ENCODE measurements around the gene VDAC2.

Gene VDAC2

GRCh38 chr10:75231672-75232581 is 21.3 kb downstream of the VDAC2 start:
- no peak for DNase-seq

- no peak for DNase-seq
These were observed 22.9 kb downstream of the VDAC2 start for GRCh38 chr10:75233444-75234016.

GRCh38 chr10:75234017-75234682 is 23.6 kb downstream of the VDAC2 start:
- DNase-seq = peak in 1 of 2 experiments; percentile 24

GRCh38 chr10:75234683-75235374 is 24.2 kb downstream of the VDAC2 start:
- no peak for DNase-seq

- peak; percentile 40 to 89 for DNase-seq
These were observed 25.0 kb downstream of the VDAC2 start, which contains the start of gene COMTD1 for GRCh38 chr10:75235375-75236177. TSS of gene COMTD1 (minus strand) at chr10:75235957. CDS start at chr10:75235928, 29 bp downstream.

- no peak for DNase-seq
These were observed 25.7 kb downstream of the VDAC2 start for GRCh38 chr10:75236178-75236825.

GRCh38 chr10:75238182-75239095 is 27.8 kb downstream of the VDAC2 start:
- no peak for DNase-seq

GRCh38 chr10:75239096-75239790 is 28.6 kb downstream of the VDAC2 start:
- no peak for DNase-seq

- DNase-seq = peak in 1 of 2 experiments; percentile 59
These were observed 29.9 kb downstream of the VDAC2 start for GRCh38 chr10:75240329-75241076.

GRCh38 chr10:75243426-75243825 is 32.8 kb downstream of the VDAC2 start:
- no peak for DNase-seq

- DNase-seq = no peak
These were observed 34.1 kb downstream of the VDAC2 start for GRCh38 chr10:75244487-75245353.

- peak in 1 of 2 experiments; percentile 9 for DNase-seq
These were observed 35.0 kb downstream of the VDAC2 start for GRCh38 chr10:75245354-75246250.

GRCh38 chr10:75246506-75246905 is 35.9 kb downstream of the VDAC2 start:
- DNase-seq = no peak

- DNase-seq = peak; percentile 22 to 71
These were observed 37.2 kb downstream of the VDAC2 start for GRCh38 chr10:75247797-75248196.

GRCh38 chr10:75250934-75251333 is 40.3 kb downstream of the VDAC2 start:
- no peak for DNase-seq

- no peak for DNase-seq
These were observed 43.0 kb downstream of the VDAC2 start for GRCh38 chr10:75253281-75254220.
